Calu3 (cell line): ENCODE data around the gene C6orf62. TPM values are rescaled to one million over a fixed set of nuclear protein-coding genes. Genes with fewer than 3 reads are reported as not detected.

ENCODE experiments used
- BruUV-seq: library from RNA; stranded (reverse); fragments of 400-500 nt; replicated peaks from 2 replicates; lab custom pipeline; 2021; lab: Mats Ljungman, UMichigan
- CTCF ChIA-PET: fragments of 300-600 bp; sonication (Branson Sonifier 250); formaldehyde crosslinking; loops from one replicate; lab custom pipeline; 2022; ENCODE audit warnings: antibody characterized with exemption; lab: Charles Lee
- DNase-seq: peaks from one replicate; pipeline ENCODE4 v3.0.0; 2022
- H3K27ac Mint-ChIP-seq: one replicate; pipeline ENCODE4 v1.8.0; 2022; ENCODE audit warnings: mixed read lengths; ENCODE audit not compliant: unreplicated experiment
- H3K27me3 Mint-ChIP-seq: one replicate; pipeline ENCODE4 v1.8.0; 2022; ENCODE audit warnings: mixed read lengths; ENCODE audit not compliant: unreplicated experiment
- H3K36me3 Mint-ChIP-seq: one replicate; pipeline ENCODE4 v1.8.0; 2022; ENCODE audit warnings: mild to moderate bottlenecking, moderate library complexity, mixed read lengths; ENCODE audit not compliant: insufficient read depth, unreplicated experiment
- H3K4me1 Mint-ChIP-seq: one replicate; pipeline ENCODE4 v1.8.0; 2022; ENCODE audit warnings: mild to moderate bottlenecking, low read depth, mixed read lengths; ENCODE audit not compliant: unreplicated experiment
- H3K4me3 Mint-ChIP-seq: one replicate; pipeline ENCODE4 v1.8.0; 2022; ENCODE audit warnings: mild to moderate bottlenecking, low read depth, moderate library complexity, mixed read lengths; ENCODE audit not compliant: unreplicated experiment
- H3K9me3 Mint-ChIP-seq: one replicate; pipeline ENCODE4 v1.8.0; 2022; ENCODE audit warnings: low read depth, mixed read lengths; ENCODE audit not compliant: unreplicated experiment
- CTCF ChIP-seq: fragments of 200-600 bp; IDR thresholded peaks from one replicate; pipeline ENCODE4 v1.8.0; 2022; ENCODE audit warnings: antibody characterized with exemption; ENCODE audit not compliant: unreplicated experiment
- intact Hi-C: fragments of 100-400 bp; cut with micrococcal nuclease; formaldehyde crosslinking; loops from one replicate; pipeline ENCODE4 v1.10.0; 2022; ENCODE audit not compliant: unreplicated experiment
- total RNA-seq: library from RNA; stranded (reverse); gene quantifications from 2 replicates; pipeline ENCODE4 v1.2.3, GENCODE V29; 2022

C6orf62 gene
- total RNA-seq, 1 experiment from 2014 or later, result 334 TPM

- Mint-ChIP-seq H3K4me1 (peaks cover 17% of the 10 kb centered on the region), H3K4me3 (no peak overlapping the region), H3K27me3 (no peaks in the 10 kb centered on the region), H3K27ac (no peak overlapping the region), H3K36me3 (peaks cover 6% of the 10 kb centered on the region), H3K9me3 (no peaks in the 10 kb centered on the region)
- CTCF ChIA-PET, result interaction anchor here (1.0 kb wide), 1 partner anchor 53 kb away, joined by 3 read pairs; no protein-coding TSS in a partner anchor
- BruUV-seq, result no TSS peak
- no peak for DNase-seq
- no peak for TF ChIP-seq CTCF
- intact Hi-C loops, result no loop called here
Observed at GRCh38 chr6:24689964-24690363, 29.0 kb downstream of the C6orf62 start.

- H3K9me3 Mint-ChIP-seq, result no peaks in the 10 kb centered on the region
- H3K27me3 Mint-ChIP-seq, result no peaks in the 10 kb centered on the region
- H3K27ac Mint-ChIP-seq, result peak overlapping the region; percentile 15
- intact Hi-C loops, result no loop called here
- CTCF ChIA-PET, result interaction anchor here (0.7 to 1.7 kb wide), 3 partner anchors 106 to 624 kb away, joined by 3 to 6 read pairs (median 4); no protein-coding TSS in a partner anchor
- no peak for TF ChIP-seq CTCF
- no peak for DNase-seq
- peaks cover 25% of the 10 kb centered on the region for H3K4me1 Mint-ChIP-seq
- H3K4me3 Mint-ChIP-seq, result peak overlapping the region; percentile 1
- BruUV-seq, result no TSS peak
- peaks cover 6% of the 10 kb centered on the region for H3K36me3 Mint-ChIP-seq
Observed at GRCh38 chr6:24686946-24687345, 32.0 kb downstream of the C6orf62 start.

- CTCF ChIA-PET, result interaction anchor here (0.5 to 1.7 kb wide), 5 partner anchors 13 to 625 kb away, joined by 3 to 6 read pairs (median 4); no protein-coding TSS in a partner anchor
- BruUV-seq, result no TSS peak
Observed at GRCh38 chr6:24686408-24686807, 32.5 kb downstream of the C6orf62 start.

More at GRCh38 chr6:24686408-24686807, 32.5 kb downstream of the C6orf62 start:
- H3K9me3 Mint-ChIP-seq, result no peaks in the 10 kb centered on the region
- no peak for TF ChIP-seq CTCF
- H3K27me3 Mint-ChIP-seq, result no peaks in the 10 kb centered on the region
- DNase-seq, result no peak
- intact Hi-C loops, result no loop called here
- H3K27ac Mint-ChIP-seq, result no peak overlapping the region
- H3K4me3 Mint-ChIP-seq, result no peak overlapping the region
- peaks cover 25% of the 10 kb centered on the region for H3K4me1 Mint-ChIP-seq
- peaks cover 6% of the 10 kb centered on the region for H3K36me3 Mint-ChIP-seq
